Tibial nerve (tissue), 3 donors: ENCODE data around the gene GRID1.

ENCODE experiments used
- CTCF ChIP-seq, 5 experiments: fragments of 200-600 bp in 3 of 5; fragments of 450-650 bp in 2 of 5; sonication (generic) in 3 of 5; IDR thresholded peaks; one replicate each; pipeline ENCODE4 v1.5.1; 2016 to 2019; ENCODE audit warnings: antibody characterized with exemption in 5 of 5, mild to moderate bottlenecking in 3 of 5, moderate library complexity in 2 of 5
- POLR2A ChIP-seq, 2 donors: fragments of 450-650 bp; IDR thresholded peaks; one replicate each; pipeline ENCODE4 v1.6.1; 2017; ENCODE audit warnings: antibody characterized with exemption in 2 of 2, mild to moderate bottlenecking in 2 of 2, moderate library complexity in 2 of 2

- TF ChIP-seq CTCF (IDR thresholded peaks at IDR 0.05) (no peak), POLR2A (IDR thresholded peaks at IDR 0.05) (no peak)
Measured at GRCh38 chr10:85619832-85620231, 746.8 kb downstream of the GRID1 start.
